ENCODE data around the gene CACNA2D2.

The CACNA2D2 gene

DNA sequence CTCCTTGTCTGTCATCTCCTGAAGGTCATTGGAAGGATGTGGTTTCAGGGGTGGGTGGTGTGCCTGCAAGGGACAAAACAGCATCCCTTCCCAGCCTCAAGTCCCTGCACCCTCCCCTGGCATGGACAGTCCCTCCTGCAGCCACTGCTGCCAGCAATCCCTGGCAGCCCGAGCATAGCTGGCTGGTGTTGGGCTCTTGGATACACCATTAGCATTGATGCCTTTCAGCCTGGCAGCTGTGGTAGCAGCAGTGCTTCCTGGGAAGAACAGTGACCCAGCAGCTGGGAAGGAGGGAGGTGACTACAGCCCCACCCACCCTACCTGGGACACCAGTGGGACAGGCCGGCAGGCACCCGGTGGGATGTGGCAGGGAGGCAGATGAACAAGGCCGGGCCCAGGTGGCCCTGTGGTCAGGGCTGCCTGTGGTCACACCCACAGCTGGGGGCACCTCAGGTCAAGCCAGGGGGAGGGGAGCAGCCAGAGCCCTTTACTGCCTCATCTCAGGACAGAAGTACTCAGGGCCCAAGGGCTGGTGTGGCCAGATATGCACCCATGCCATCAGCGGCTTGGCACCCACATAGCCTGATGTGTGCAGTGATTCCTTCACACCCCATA is 111.2 kb downstream of the CACNA2D2 start:
- peak in 1 of 4 experiments; percentile 17 for DNase-seq

DNA sequence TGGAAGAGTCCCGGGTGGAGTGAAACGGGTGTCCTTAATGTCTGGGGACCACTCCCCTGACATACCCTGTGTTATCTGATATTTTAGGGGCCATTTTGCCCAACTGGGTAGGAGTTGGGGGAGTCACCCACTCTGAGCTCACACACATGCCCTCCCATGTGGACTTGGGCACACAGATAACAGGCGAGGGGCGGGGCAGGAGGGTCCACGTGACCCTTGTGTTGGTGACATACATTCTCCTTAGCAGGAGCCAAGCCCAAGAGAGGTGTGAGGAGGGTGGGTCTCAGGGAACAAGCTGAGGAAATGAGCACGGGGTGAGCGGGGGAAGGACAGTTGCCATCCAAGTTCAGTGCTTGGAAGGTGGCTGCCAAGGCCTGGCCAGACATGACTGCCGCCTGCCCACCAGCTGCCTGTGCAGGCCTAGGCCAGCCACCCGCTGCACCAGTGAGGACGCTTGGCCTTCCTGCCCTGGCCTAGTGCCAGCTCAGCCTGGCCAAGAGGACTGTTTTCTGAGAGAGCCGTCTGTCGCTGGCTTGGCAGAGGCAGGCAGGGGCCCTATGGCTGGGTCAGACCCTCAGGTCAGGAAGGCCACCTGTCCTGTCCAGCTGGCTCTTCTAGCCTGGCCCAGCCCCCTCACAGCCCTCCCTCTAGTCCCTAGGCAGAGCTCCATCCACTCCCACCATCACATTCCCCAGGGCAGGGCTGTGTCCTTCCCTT is 112.8 kb downstream of the CACNA2D2 start:
- no peak for DNase-seq

- DNase-seq = no peak
These were observed 114.0 kb downstream of the CACNA2D2 start for GRCh38 chr3:50389414-50389767.

DNA sequence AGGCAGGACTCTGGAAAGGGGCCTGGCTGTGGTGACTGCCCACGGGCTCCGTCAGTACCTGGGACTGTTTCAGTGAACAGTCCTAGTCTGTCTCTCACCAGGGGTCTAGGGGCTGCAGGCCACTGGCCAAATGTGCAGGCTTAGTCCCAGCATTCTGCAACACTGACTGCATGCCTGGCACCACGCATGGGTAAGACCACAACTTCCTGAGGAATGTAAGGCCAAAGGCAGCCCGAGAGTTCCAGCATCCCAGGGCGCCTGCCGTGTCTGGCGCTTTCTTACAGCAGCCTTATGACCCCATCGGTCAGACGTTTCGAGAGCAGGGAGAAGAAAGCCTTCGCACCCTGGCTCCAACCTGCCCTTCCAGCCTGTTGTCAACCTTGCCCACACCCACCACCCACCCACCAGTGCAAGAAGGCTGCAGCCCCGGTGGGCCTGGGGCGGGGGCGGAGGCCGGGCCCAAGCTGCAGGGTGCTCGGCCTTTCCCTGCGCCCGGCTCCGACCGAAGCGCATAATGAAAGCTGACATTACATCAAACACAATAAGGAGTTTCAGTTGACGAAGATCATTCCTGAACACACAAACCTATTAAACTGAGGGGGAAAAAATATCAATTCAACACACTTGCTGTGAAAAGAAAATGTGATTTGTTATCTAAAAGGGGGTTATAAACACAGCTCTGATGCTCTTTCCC is 114.6 kb downstream of the CACNA2D2 start:
- DNase-seq = no peak

DNA sequence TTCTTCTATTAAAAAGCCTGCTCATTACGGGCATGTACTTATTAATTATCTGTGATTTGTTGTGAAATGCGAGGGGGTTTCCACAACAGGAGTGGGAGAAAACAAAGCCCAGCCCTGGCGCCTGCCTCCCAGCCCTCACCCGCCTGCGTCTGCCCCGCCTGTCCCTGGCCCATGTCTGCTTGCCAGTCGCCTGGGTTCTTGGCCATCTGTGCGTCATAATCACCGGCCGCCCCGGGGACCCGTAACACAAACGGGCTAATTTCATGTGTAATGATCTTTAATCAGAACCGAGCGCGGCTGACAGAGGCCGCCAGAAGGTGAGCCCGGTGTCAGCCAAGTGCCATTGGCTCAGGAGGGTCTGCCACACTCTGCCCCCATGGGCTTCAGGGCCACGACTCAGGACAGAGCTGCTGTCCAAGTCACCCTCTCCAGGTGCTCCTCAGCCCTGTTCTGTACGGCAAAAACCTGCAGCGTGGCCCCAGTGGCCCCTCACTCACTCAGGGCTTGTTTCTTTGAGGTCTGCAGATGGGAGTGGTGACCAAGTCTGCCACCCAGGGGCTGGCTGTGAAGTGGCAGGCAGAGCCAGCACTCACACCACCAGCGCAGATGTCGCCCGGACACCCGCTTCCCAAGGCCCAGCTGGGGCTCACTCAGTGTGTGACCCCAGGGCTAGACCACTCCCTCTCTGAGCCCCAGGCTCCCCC is 115.3 kb downstream of the CACNA2D2 start:
- DNase-seq = peak in 1 of 4 experiments; percentile 26

DNA sequence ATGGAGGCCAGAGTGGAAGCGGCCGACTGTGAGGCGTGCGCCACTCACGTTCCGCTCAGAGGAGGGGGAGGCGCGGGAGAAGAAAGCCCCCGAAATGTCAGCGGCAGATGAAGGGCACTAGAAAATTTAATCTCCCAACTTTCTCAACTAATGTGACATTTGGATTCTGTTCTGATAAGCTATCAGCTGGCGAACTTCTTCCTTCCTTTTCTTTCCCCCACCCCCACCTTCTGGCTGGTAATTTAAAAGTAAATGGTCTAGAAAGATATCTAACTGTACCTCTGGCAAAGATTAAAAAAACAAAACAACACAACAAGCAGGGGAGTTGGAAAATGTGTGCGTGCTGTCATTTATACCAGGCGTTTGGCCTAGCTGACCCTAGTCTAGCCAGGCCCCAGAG is 117.7 kb downstream of the CACNA2D2 start:
- DNase-seq = no peak

GRCh38 chr3:50383750-50384149 is 119.7 kb downstream of the CACNA2D2 start:
- DNase-seq = peak in 1 of 4 experiments; percentile 14

GRCh38 chr3:50382722-50383121 is 120.7 kb downstream of the CACNA2D2 start:
- DNase-seq = no peak

GRCh38 chr3:50381383-50381782 is 122.1 kb downstream of the CACNA2D2 start:
- DNase-seq = no peak

- DNase-seq = no peak
These were observed 122.9 kb downstream of the CACNA2D2 start for GRCh38 chr3:50380405-50381085.

DNA sequence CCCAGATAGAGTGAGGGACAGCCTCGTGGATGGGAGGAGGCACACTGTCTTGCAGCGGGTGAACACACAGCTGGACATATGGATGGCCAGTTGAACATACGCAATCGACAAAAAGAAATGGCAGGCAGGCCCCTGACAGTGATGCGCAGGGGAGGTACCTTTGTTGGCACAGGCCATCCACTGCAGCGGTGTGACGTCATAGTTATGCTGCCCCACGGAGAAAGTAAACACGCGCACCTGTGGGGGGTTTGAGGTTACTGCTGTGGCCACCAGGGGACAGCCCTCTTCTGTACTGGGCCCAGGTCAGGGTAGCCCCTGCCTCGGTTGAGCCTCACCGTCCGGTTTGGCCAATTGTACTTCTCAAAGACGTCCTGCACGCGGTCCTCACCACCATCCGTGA is 124.7 kb downstream of the CACNA2D2 start:
- DNase-seq = no peak

DNA sequence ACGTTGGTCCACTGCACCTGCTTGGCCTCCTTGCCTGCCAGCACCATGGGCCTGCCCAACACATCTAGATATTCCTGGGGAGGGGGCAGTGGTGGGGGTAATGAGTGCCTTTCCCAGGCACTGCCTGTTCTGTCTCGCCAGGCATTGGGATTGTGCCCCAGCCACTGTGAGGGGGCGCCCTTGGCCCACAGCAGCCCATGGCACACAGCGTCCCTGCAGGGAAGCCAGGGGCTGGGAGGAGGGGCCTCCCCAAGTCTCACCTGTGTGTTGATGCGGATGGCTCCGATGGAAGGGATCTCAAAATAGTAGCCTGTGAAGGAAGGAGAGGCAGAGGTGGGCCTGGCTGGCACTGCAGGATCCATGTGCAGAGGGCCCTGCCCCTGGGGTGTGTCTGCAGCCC is 125.4 kb downstream of the CACNA2D2 start:
- no peak for DNase-seq

DNA sequence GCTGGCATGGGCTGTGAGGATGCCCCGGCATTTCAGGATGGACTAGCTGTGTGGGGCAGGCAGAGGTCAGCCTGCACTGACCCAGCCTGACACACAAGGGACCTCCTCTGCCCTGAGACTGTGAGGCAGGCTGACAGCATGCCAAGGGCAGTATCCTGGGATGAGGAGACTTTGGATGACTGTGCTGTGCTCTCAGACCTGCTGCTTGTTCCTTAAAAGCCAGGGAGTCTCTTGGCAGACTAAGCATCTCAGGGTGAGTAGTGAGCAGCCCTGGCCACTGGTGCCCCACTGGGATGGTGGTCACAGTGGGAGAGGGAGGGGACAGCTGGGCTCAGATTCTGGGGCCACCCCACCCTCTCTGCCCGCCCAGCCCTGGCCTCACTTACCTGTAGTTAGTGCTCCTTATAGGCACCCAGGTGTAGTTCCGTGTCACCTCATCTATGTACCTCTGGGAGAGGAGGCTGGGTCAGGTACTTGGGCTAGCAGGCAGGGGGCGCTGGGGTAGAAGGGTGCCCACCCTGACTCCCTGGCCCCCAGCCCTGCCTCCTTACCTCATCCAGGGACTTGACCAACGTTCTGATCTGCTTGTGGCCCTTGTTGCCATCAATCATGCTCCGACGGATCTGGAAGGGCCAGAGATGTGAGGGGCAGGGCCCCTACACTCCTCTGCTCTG is 128.0 kb downstream of the CACNA2D2 start:
- no peak for DNase-seq

DNA sequence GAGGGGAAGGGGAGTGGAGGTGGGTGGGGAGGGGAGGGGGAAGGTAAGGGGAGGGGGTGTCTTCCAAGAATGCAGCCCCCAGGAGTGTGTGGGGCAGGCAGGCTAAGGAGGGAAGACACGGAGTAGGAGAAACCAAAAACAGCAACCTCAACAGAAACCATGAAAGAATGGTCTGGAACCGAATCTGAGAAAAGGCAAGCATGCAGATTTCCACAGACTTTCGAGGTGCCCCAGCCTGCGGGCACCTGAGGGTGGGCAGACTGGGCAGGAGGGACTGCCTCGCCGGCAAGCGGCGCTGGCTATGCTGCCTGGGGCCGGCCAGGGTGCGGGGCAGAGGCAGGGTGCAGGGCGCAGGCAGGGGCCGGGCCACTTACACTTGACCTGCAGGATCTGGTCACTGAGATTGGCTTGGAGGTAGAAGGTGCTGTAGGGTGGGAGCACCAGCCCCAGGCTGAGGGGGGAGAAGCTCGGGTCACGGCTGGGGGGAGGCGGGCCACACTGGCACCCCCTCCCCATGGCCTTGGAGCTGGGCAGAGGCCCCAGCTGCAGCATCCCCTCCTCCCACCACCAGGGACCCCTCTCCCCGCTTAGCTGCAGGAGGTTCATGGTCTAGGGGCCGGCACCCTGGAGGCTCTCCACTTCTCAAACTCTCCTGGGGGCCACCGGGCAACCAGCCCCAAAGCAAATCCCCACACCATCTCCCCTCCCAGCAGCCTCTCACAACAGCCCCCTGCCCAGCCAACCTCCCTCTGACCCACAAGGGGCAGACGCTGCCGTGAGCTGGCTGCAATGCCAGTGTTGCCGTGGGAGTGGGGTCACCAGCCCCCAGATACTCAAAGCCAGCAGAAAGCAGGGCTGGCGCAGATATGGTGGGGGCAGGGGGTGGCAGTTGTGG is 128.8 kb downstream of the CACNA2D2 start:
- DNase-seq = no peak

- no peak for DNase-seq
These were observed 130.0 kb downstream of the CACNA2D2 start for GRCh38 chr3:50373146-50374051.

GRCh38 chr3:50372349-50372748 is 131.1 kb downstream of the CACNA2D2 start:
- DNase-seq = no peak

GRCh38 chr3:50371133-50371685 is 132.2 kb downstream of the CACNA2D2 start:
- peak in 1 of 4 experiments; percentile 14 for DNase-seq

- DNase-seq = peak in 2 of 4 experiments; percentile 30 to 35
These were observed 132.8 kb downstream of the CACNA2D2 start for GRCh38 chr3:50370594-50370993.

DNA sequence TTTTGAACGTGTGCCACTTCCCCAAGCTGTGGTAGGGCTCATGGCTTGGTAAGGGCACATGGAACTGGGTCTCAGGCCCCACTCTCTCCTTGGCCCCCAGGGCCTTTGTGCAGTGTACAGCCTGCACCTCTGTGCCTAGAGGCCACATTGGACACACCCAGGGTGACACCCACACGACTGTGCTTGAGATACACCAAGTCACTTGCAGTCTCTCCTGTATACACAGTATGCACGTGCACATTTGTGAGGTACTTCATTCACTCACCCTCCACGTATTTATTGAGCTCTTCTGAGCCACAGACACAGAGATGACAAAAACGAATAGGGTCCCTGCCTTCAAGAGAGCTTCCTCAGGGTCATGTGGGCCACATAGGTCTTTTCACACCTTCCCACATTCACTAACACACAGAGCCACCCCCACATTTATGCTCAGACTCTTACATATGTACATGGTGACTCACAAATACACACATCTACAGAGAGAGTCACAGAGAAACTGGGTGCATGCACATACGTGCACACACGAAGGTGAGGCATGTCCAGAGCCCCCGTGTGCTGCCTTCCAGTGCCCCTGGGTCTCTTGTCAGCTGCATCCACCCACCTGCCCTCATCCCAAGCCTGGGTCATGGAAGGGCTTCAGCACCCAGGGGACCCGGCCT is 134.3 kb downstream of the CACNA2D2 start:
- no peak for DNase-seq

All from suppressor macrophage (primary cell).